B cell (primary cell): ENCODE results near the gene PIP5KL1. TPM values are rescaled to one million over a fixed set of nuclear protein-coding genes. Genes with fewer than 3 reads are reported as not detected.
A peak's percentile ranks its signal among the peaks of the same experiment; 100 is the strongest.

Experiments
- ATAC-seq: fragments of 200-7000 bp; cut with Tn5 transposase; one replicate; pipeline ENCODE4 v1.10.0; 2021; ENCODE audit warnings: low read depth, mild to moderate bottlenecking, moderate number of reproducible peaks, moderate library complexity
- CTCF ChIA-PET: fragments of 350-600 bp; sonication (Branson Sonifier 250); formaldehyde crosslinking; loops from one replicate; lab custom pipeline; 2021; ENCODE audit warnings: antibody characterized with exemption, inconsistent platforms; lab: Charles Lee
- POLR2A ChIA-PET: fragments of 350-600 bp; sonication (Branson Sonifier 250); formaldehyde crosslinking; loops from one replicate; lab custom pipeline; 2021; ENCODE audit warnings: antibody characterized with exemption; lab: Charles Lee
- DNase-seq: peaks from one replicate; pipeline ENCODE4 v3.0.0; 2013
- H2AFZ ChIP-seq: 2 replicates; pipeline ENCODE4 v1.6.1; 2012; ENCODE audit warnings: mild to moderate bottlenecking, low read depth, low read length; ENCODE audit not compliant: insufficient read depth, poor library complexity, severe bottlenecking
- H3K27ac ChIP-seq, 2 donors: 1 replicate in 1 of 2; 2 replicates in 1 of 2; pipeline ENCODE4 v1.5.1; 2012 to 2013; ENCODE audit warnings: low read length in 2 of 2, mild to moderate bottlenecking in 2 of 2, moderate library complexity in 1 of 2
- H3K27me3 ChIP-seq, 4 experiments: fragments of 200-600 bp in 1 of 4; sonication (generic) in 1 of 4; replicated peaks in 1 of 4; 1 replicate in 2 of 4; 2 replicates in 2 of 4; pipeline versions ENCODE4 v1.6.1 to v1.7.0; 2013 to 2016; ENCODE audit warnings: low read length in 3 of 4, mild to moderate bottlenecking in 2 of 4, mixed read lengths in 1 of 4, moderate library complexity in 1 of 4; ENCODE audit not compliant: insufficient read depth in 4 of 4, control insufficient read depth in 3 of 4; ENCODE audit errors: control extremely low read depth in 1 of 4
- H3K36me3 ChIP-seq, 2 experiments: replicated peaks in 1 of 2; 1 replicate in 1 of 2; 2 replicates in 1 of 2; pipeline versions ENCODE4 v1.6.1 to v1.7.1; 2013; ENCODE audit warnings: low read length in 1 of 2; ENCODE audit not compliant: insufficient read depth in 2 of 2, control insufficient read depth in 1 of 2; ENCODE audit errors: control extremely low read depth in 1 of 2, extremely low read depth in 1 of 2
- H3K4me1 ChIP-seq, 2 donors: fragments of 200-600 bp in 1 of 2; sonication (generic) in 1 of 2; 1 replicate in 1 of 2; 2 replicates in 1 of 2; pipeline versions ENCODE4 v1.5.1 to v1.6.1; 2013 to 2017; ENCODE audit warnings: low read length in 2 of 2; ENCODE audit not compliant: control insufficient read depth in 2 of 2, insufficient read depth in 2 of 2
- H3K4me2 ChIP-seq: replicated peaks from 2 replicates; pipeline ENCODE3; 2012; ENCODE audit warnings: mild to moderate bottlenecking, low read depth, low read length; ENCODE audit not compliant: poor library complexity, severe bottlenecking
- H3K4me3 ChIP-seq, 5 experiments: fragments of 200-600 bp in 1 of 5; sonication (generic) in 1 of 5; 1 replicate in 3 of 5; 2 replicates in 2 of 5; pipeline versions ENCODE4 v1.5.1 to v1.7.0; 2011 to 2016; ENCODE audit warnings: low read length in 4 of 5, mild to moderate bottlenecking in 4 of 5, low read depth in 2 of 5, control low read depth in 1 of 5, moderate library complexity in 1 of 5; ENCODE audit not compliant: insufficient read depth in 1 of 5; ENCODE audit errors: control extremely low read depth in 1 of 5, extremely low read depth in 1 of 5
- H3K79me2 ChIP-seq: fragments of 200-600 bp; sonication (generic); one replicate; pipeline ENCODE4 v1.6.0; 2016; ENCODE audit warnings: low read length; ENCODE audit not compliant: control insufficient read depth, insufficient read depth
- H3K9ac ChIP-seq: fragments of 200-600 bp; sonication (generic); 2 replicates; pipeline ENCODE4 v1.6.1; 2017; ENCODE audit warnings: mild to moderate bottlenecking, low read length, moderate library complexity
- H3K9me3 ChIP-seq, 3 donors: one replicate each; pipeline versions ENCODE4 v1.6.1 to v1.7.1; 2013; ENCODE audit warnings: low read length in 2 of 3; ENCODE audit not compliant: control insufficient read depth in 2 of 3, insufficient read depth in 1 of 3; ENCODE audit errors: control extremely low read depth in 1 of 3
- H4K20me1 ChIP-seq: 2 replicates; pipeline ENCODE4 v1.6.0; 2012; ENCODE audit warnings: mild to moderate bottlenecking, low read length; ENCODE audit not compliant: insufficient read depth, control insufficient read depth, poor library complexity, severe bottlenecking
- H3K27ac Mint-ChIP-seq: one replicate; pipeline ENCODE4 v1.8.0; 2021; ENCODE audit warnings: mixed read lengths
- H3K27me3 Mint-ChIP-seq: one replicate; pipeline ENCODE4 v1.8.0; 2021; ENCODE audit warnings: mixed read lengths
- H3K4me1 Mint-ChIP-seq: one replicate; pipeline ENCODE4 v1.8.0; 2021; ENCODE audit warnings: mixed read lengths
- H3K4me3 Mint-ChIP-seq: one replicate; pipeline ENCODE4 v1.8.0; 2021; ENCODE audit warnings: mixed read lengths
- H3K9me3 Mint-ChIP-seq: one replicate; pipeline ENCODE4 v1.8.0; 2022; ENCODE audit warnings: mixed read lengths; ENCODE audit not compliant: insufficient read depth
- CTCF ChIP-seq: fragments of 200-600 bp; IDR thresholded peaks from one replicate; pipeline ENCODE4 v1.8.0; 2022; ENCODE audit warnings: antibody characterized with exemption, mild to moderate bottlenecking
- EZH2 ChIP-seq: IDR thresholded peaks from 2 replicates; pipeline ENCODE4 v1.6.1; 2012; ENCODE audit warnings: borderline replicate concordance, low read depth, mild to moderate bottlenecking, moderate library complexity, low read length; ENCODE audit not compliant: insufficient read depth, poor library complexity, severe bottlenecking
- WGBS: methylation state at CpG from one replicate; pipeline ENCODE4 v1.1.5; 2013; ENCODE audit warnings: missing lambda C conversion rate; ENCODE audit not compliant: insufficient coverage; 5-methylcytosine and 5-hydroxymethylcytosine counted together
- intact Hi-C: fragments of 100-400 bp; cut with micrococcal nuclease; formaldehyde crosslinking; loops from one replicate; pipeline ENCODE4 v1.10.0; 2022
- polyA plus RNA-seq: library from polyadenylated mRNA; depleted of rRNA; stranded (reverse); fragments of >200 nt; gene quantifications from 2 replicates; pipeline ENCODE4 v1.2.3, GENCODE V29; 2012
- total RNA-seq, 2 donors: library from RNA; stranded (reverse); fragments of 120-200 nt in 1 of 2; gene quantifications; 1 replicate in 1 of 2; 2 replicates in 1 of 2; pipeline versions ENCODE4 v1.2.3 to v1.2.4, GENCODE V29; 2013 to 2022

The PIP5KL1 gene
- total and polyA plus RNA-seq, 2 donors (not counting 1 experiment from before 2014, with no cell fraction given) = 0.75 to 1.4 TPM

- TF ChIP-seq CTCF (no peak), EZH2 (no peak)
- 94% methylated on average over 8 of the region's 11 CpGs for WGBS
- no peaks in the 10 kb centered on the region for H3K9me3 Mint-ChIP-seq
- Histone ChIP-seq H3K79me2 (peaks cover 100% of the 10 kb centered on the region), H3K4me3 (no peak overlapping the region), H2AFZ (no peak overlapping the region), H3K27me3 (no peaks in the 10 kb centered on the region), H4K20me1 (peaks cover 86% of the 10 kb centered on the region), H3K9ac (no peak overlapping the region), H3K9me3 (no peaks in the 10 kb centered on the region), H3K4me1 (peaks cover 24 to 51% of the 10 kb centered on the region in 2 donors), H3K36me3 (peaks cover 0 to 15% of the 10 kb centered on the region in 2 experiments), H3K4me2 (no peak overlapping the region), H3K27ac (peak overlapping the region in 1 of 2 donors; percentile 60)
- no peak overlapping the region for H3K4me3 Mint-ChIP-seq
- intact Hi-C loops = no loop called here
- DNase-seq = no peak
- ChIA-PET POLR2A (interaction anchor here (0.6 kb wide), 1 partner anchor 64 kb away, joined by 6 read pairs; no protein-coding TSS in a partner anchor), CTCF (interaction anchor here (0.6 to 12.8 kb wide), 7 partner anchors 11 to 149 kb away, joined by 3 to 251 read pairs (median 3); partner anchors contain the start of gene EEIG1)
- peaks cover 76% of the 10 kb centered on the region for H3K4me1 Mint-ChIP-seq
- no peak for ATAC-seq
- H3K27ac Mint-ChIP-seq = peak overlapping the region; percentile 69
- H3K27me3 Mint-ChIP-seq = no peaks in the 10 kb centered on the region
Observed at GRCh38 chr9:127960410-127961154, 30.0 kb upstream of the PIP5KL1 start.
